GM21737 (cell line): ENCODE measurements around the gene ETV2.
"Not testable (repeated sequence)": the region's sequence is repeated elsewhere in the genome, so short reads cannot be mapped to it uniquely, and the experiment has no call there.

Experiments
- ATAC-seq: cut with Tn5 transposase; IDR thresholded peaks from one replicate; pipeline ENCODE4 v1.9.1; 2021; ENCODE audit warnings: mild to moderate bottlenecking, moderate library complexity; ENCODE audit not compliant: unreplicated experiment

ETV2 gene

GRCh38 chr19:35628264-35628564 is 13.3 kb upstream of the ETV2 start:
- ATAC-seq = no peak

- peak; percentile 95 for ATAC-seq
Observed at GRCh38 chr19:35628565-35629331, 12.8 kb upstream of the ETV2 start, which contains the start of gene RBM42. RBM42 (plus strand) TSS chr19:35629036; CDS start chr19:35629154, 118 bp downstream.

GRCh38 chr19:35629332-35629633 is 12.3 kb upstream of the ETV2 start:
- ATAC-seq = no peak

- no peak for ATAC-seq
Observed at GRCh38 chr19:35633727-35634440, 7.7 kb upstream of the ETV2 start.

- ATAC-seq = no peak
Observed at GRCh38 chr19:35636651-35637050, 4.9 kb upstream of the ETV2 start.

GRCh38 chr19:35637165-35637564 is 4.4 kb upstream of the ETV2 start:
- no peak for ATAC-seq

- no peak for ATAC-seq
Observed at GRCh38 chr19:35639321-35639639, 2.3 kb upstream of the ETV2 start.

GRCh38 chr19:35639863-35640262 is 1.7 kb upstream of the ETV2 start:
- no peak for ATAC-seq

GRCh38 chr19:35642312-35642711 is 767 bp downstream of the ETV2 start:
- no peak for ATAC-seq

- no peak for ATAC-seq
Observed at GRCh38 chr19:35642798-35643254, 1.3 kb downstream of the ETV2 start.

- peak; percentile 38 for ATAC-seq
Observed at GRCh38 chr19:35643255-35644205, 2.0 kb downstream of the ETV2 start.

GRCh38 chr19:35644206-35644986 is 2.9 kb downstream of the ETV2 start:
- peak; percentile 67 for ATAC-seq

GRCh38 chr19:35644987-35645679 is 3.6 kb downstream of the ETV2 start:
- no peak for ATAC-seq

- no peak for ATAC-seq
Observed at GRCh38 chr19:35645680-35646511, 4.4 kb downstream of the ETV2 start.

- ATAC-seq = peak; percentile 55
Observed at GRCh38 chr19:35648017-35648961, 6.7 kb downstream of the ETV2 start, which contains the start of gene COX6B1. COX6B1 (plus strand) TSS chr19:35648323; CDS start chr19:35651244, 2,921 bp downstream.

GRCh38 chr19:35650581-35650980 is 9.0 kb downstream of the ETV2 start:
- ATAC-seq = no peak

GRCh38 chr19:35654828-35655227 is 13.3 kb downstream of the ETV2 start:
- ATAC-seq = not testable (repeated sequence)

- ATAC-seq = no peak
Observed at GRCh38 chr19:35655600-35655999, 14.1 kb downstream of the ETV2 start.
